H1 (cell line): ENCODE data around the gene NKAIN2. TPM values are rescaled to one million over a fixed set of nuclear protein-coding genes. Genes with fewer than 3 reads are reported as not detected.

Source experiments
- CTCF ChIA-PET: fragments of 300-600 bp; sonication (Branson Sonifier 250); formaldehyde crosslinking; loops from one replicate; lab custom pipeline; 2021; ENCODE audit not compliant: partially characterized antibody; lab: Charles Lee
- POLR2A ChIA-PET: fragments of 300-600 bp; sonication (Branson Sonifier 250); formaldehyde crosslinking; loops from one replicate; lab custom pipeline; 2021; ENCODE audit warnings: inconsistent platforms; ENCODE audit not compliant: partially characterized antibody; lab: Charles Lee
- DNase-seq, 2 experiments: peaks; one replicate each; pipeline versions ENCODE4 v3.0.0 to v3.0.0-alpha.2; 2010 to 2022; ENCODE audit warnings: low spot score in 2 of 2, low read depth in 1 of 2, mixed read lengths in 1 of 2
- FAIRE-seq: peaks from 2 replicates; lab custom pipeline; 2011; peaks lifted over from hg19 to GRCh38; lab: Jason Lieb, UNC
- H2AFZ ChIP-seq: 2 replicates; pipeline ENCODE4 v1.8.1; 2012; ENCODE audit warnings: low read length, inconsistent platforms
- H2AK5ac ChIP-seq: 2 replicates; pipeline ENCODE4 v1.6.1; 2013; ENCODE audit warnings: low read depth, low read length
- H2BK120ac ChIP-seq: replicated peaks from 2 replicates; pipeline ENCODE3; 2013; ENCODE audit warnings: low read depth, low read length, inconsistent platforms
- H2BK12ac ChIP-seq: 2 replicates; pipeline ENCODE4 v1.6.1; 2013; ENCODE audit warnings: low read depth, low read length
- H2BK15ac ChIP-seq: 2 replicates; pipeline ENCODE4 v1.6.1; 2013; ENCODE audit warnings: low read length
- H2BK20ac ChIP-seq: 2 replicates; pipeline ENCODE4 v1.6.1; 2013; ENCODE audit warnings: low read length
- H2BK5ac ChIP-seq: 2 replicates; pipeline ENCODE4 v1.6.1; 2013; ENCODE audit warnings: low read depth, low read length
- H3K14ac ChIP-seq: 2 replicates; pipeline ENCODE4 v1.6.1; 2013; ENCODE audit warnings: inconsistent platforms; ENCODE audit not compliant: insufficient read length
- H3K18ac ChIP-seq: 2 replicates; pipeline ENCODE4 v1.6.1; 2013; ENCODE audit warnings: low read length; ENCODE audit errors: extremely low read depth
- H3K23ac ChIP-seq: 2 replicates; pipeline ENCODE4 v1.6.1; 2013; ENCODE audit warnings: inconsistent platforms; ENCODE audit not compliant: insufficient read length
- H3K23me2 ChIP-seq: 2 replicates; pipeline ENCODE4 v1.6.1; 2013; ENCODE audit warnings: low read depth, low read length
- H3K27ac ChIP-seq: 2 replicates; pipeline ENCODE4 v1.6.1; 2011; ENCODE audit warnings: low read depth, low read length, inconsistent platforms
- H3K27me3 ChIP-seq, 4 experiments: replicated peaks in 1 of 4; 1 replicate in 1 of 4; 2 replicates in 3 of 4; pipeline versions ENCODE4 v1.6.1 to v1.8.1; 2011 to 2013; ENCODE audit warnings: low read length in 3 of 4, mild to moderate bottlenecking in 3 of 4, inconsistent platforms in 2 of 4, mixed read lengths in 2 of 4, moderate library complexity in 1 of 4; ENCODE audit not compliant: control insufficient read depth in 3 of 4, insufficient read depth in 3 of 4; ENCODE audit errors: extremely low read depth in 1 of 4
- H3K36me3 ChIP-seq, 4 experiments: 2 replicates each; pipeline versions ENCODE4 v1.6.1 to v1.8.1; 2011 to 2013; ENCODE audit warnings: mild to moderate bottlenecking in 4 of 4, low read length in 3 of 4, moderate library complexity in 2 of 4, control low read depth in 1 of 4, inconsistent platforms in 1 of 4; ENCODE audit not compliant: insufficient read depth in 4 of 4, control insufficient read depth in 2 of 4
- H3K4ac ChIP-seq: replicated peaks from 2 replicates; pipeline ENCODE3; 2013; ENCODE audit warnings: low read length, low read depth, mixed read lengths, inconsistent platforms; ENCODE audit not compliant: insufficient read length
- H3K4me1 ChIP-seq, 4 experiments: replicated peaks in 1 of 4; 1 replicate in 1 of 4; 2 replicates in 3 of 4; pipeline versions ENCODE4 v1.6.1 to v1.8.1; 2011 to 2013; ENCODE audit warnings: low read length in 3 of 4, inconsistent platforms in 2 of 4, mixed read lengths in 1 of 4; ENCODE audit not compliant: insufficient read depth in 4 of 4, control insufficient read depth in 3 of 4
- H3K4me2 ChIP-seq, 2 experiments: 2 replicates each; pipeline versions ENCODE4 v1.6.1 to v1.8.1; 2011 to 2013; ENCODE audit warnings: low read depth in 2 of 2, low read length in 2 of 2, control low read depth in 1 of 2, inconsistent platforms in 1 of 2, mild to moderate bottlenecking in 1 of 2; ENCODE audit not compliant: insufficient read depth in 1 of 2
- H3K4me3 ChIP-seq, 4 experiments: fragments of 200-600, 300-600 bp in 1 of 4; sonication (generic), shearing (Covaris generic), sonication (Bioruptor Twin) in 1 of 4; 2 replicates each; pipeline versions ENCODE4 v1.5.1 to v1.8.1; 2011 to 2016; ENCODE audit warnings: low read length in 4 of 4, low read depth in 3 of 4, control low read depth in 2 of 4, inconsistent platforms in 2 of 4, mild to moderate bottlenecking in 2 of 4, mixed read lengths in 1 of 4, moderate library complexity in 1 of 4; ENCODE audit not compliant: insufficient read depth in 2 of 4; ENCODE audit errors: extremely low read depth in 1 of 4
- H3K56ac ChIP-seq: replicated peaks from 2 replicates; pipeline ENCODE3; 2013; ENCODE audit warnings: low read depth, mild to moderate bottlenecking, mixed read lengths, low read length, inconsistent platforms; ENCODE audit not compliant: insufficient read length
- H3K79me1 ChIP-seq: 2 replicates; pipeline ENCODE4 v1.6.1; 2013; ENCODE audit warnings: low read depth, low read length, control low read depth
- H3K79me2 ChIP-seq, 2 experiments: 2 replicates each; pipeline versions ENCODE4 v1.6.1 to v1.8.1; 2012 to 2013; ENCODE audit warnings: low read length in 2 of 2, mild to moderate bottlenecking in 2 of 2, inconsistent platforms in 1 of 2; ENCODE audit not compliant: insufficient read depth in 2 of 2, control insufficient read depth in 1 of 2
- H3K9ac ChIP-seq, 4 experiments: replicated peaks in 1 of 4; 1 replicate in 1 of 4; 2 replicates in 3 of 4; pipeline versions ENCODE4 v1.6.1 to v1.8.1; 2011 to 2013; ENCODE audit warnings: low read depth in 3 of 4, low read length in 3 of 4, control low read depth in 2 of 4, mild to moderate bottlenecking in 2 of 4, moderate library complexity in 2 of 4, inconsistent platforms in 1 of 4; ENCODE audit errors: extremely low read depth in 1 of 4
- H3K9me3 ChIP-seq, 2 experiments: 2 replicates each; pipeline versions ENCODE4 v1.6.1 to v1.8.1; 2012 to 2013; ENCODE audit warnings: mild to moderate bottlenecking in 2 of 2, moderate library complexity in 2 of 2, control low read depth in 1 of 2, inconsistent platforms in 1 of 2, low read depth in 1 of 2, low read length in 1 of 2, mixed read lengths in 1 of 2; ENCODE audit not compliant: insufficient read depth in 2 of 2
- H4K20me1 ChIP-seq, 2 experiments: replicated peaks in 1 of 2; 2 replicates each; pipeline versions ENCODE3 to v1.8.1; 2011 to 2013; ENCODE audit warnings: inconsistent platforms in 2 of 2, low read length in 2 of 2, mild to moderate bottlenecking in 1 of 2; ENCODE audit not compliant: insufficient read depth in 2 of 2, control insufficient read depth in 1 of 2
- H4K5ac ChIP-seq: 2 replicates; pipeline ENCODE4 v1.6.1; 2013; ENCODE audit warnings: low read length, low read depth, mixed read lengths, inconsistent platforms; ENCODE audit not compliant: insufficient read length
- H4K8ac ChIP-seq: 2 replicates; pipeline ENCODE4 v1.8.0; 2013; ENCODE audit warnings: mild to moderate bottlenecking, moderate library complexity, low read length, inconsistent platforms; ENCODE audit not compliant: insufficient read depth; ENCODE audit errors: extremely low read depth
- H4K91ac ChIP-seq: replicated peaks from 2 replicates; pipeline ENCODE3; 2013; ENCODE audit warnings: low read length, mixed read lengths, inconsistent platforms; ENCODE audit not compliant: insufficient read length
- CHD1 ChIP-seq: IDR thresholded peaks from 2 replicates; pipeline ENCODE4 v1.6.1; 2012; ENCODE audit warnings: low read depth, low read length, improper control_type of control experiment
- CHD2 ChIP-seq: IDR thresholded peaks from 2 replicates; pipeline ENCODE4 v1.6.1; 2012; ENCODE audit warnings: low read length, improper control_type of control experiment
- EGR1 ChIP-seq: IDR thresholded peaks from 2 replicates; pipeline ENCODE4 v1.6.1; 2011; ENCODE audit warnings: low read depth, low read length, borderline replicate concordance
- FOSL1 ChIP-seq: IDR thresholded peaks from 2 replicates; pipeline ENCODE4 v1.6.1; 2011; ENCODE audit warnings: mild to moderate bottlenecking, low read depth, low read length, moderate library complexity; ENCODE audit not compliant: insufficient read depth
- JUND ChIP-seq: IDR thresholded peaks from 2 replicates; pipeline ENCODE4 v1.6.1; 2011; ENCODE audit warnings: mild to moderate bottlenecking, improper control_type of control experiment, low read length
- PHF8 ChIP-seq: fragments of 200-600 bp; sonication (generic); conservative IDR thresholded peaks from 2 replicates; pipeline ENCODE4 v1.7.1; 2012; ENCODE audit warnings: low read depth, mild to moderate bottlenecking, inconsistent platforms, low read length, moderate library complexity
- RAD21 ChIP-seq, 2 experiments: IDR thresholded peaks in 1 of 2; conservative IDR thresholded peaks in 1 of 2; 2 replicates each; pipeline ENCODE4 v1.6.1; 2011; ENCODE audit warnings: low read depth in 2 of 2, low read length in 2 of 2, improper control_type of control experiment in 1 of 2, inconsistent platforms in 1 of 2, mild to moderate bottlenecking in 1 of 2, moderate library complexity in 1 of 2
- SAP30 ChIP-seq: fragments of 300-600 bp; sonication (generic); IDR thresholded peaks from 2 replicates; pipeline ENCODE4 v1.7.1; 2012; ENCODE audit warnings: low read length, moderate library complexity, mild to moderate bottlenecking, inconsistent platforms; ENCODE audit not compliant: insufficient read depth, insufficient replicate concordance
- TAF7 ChIP-seq: optimal IDR thresholded peaks from 2 replicates; pipeline ENCODE3; 2011; ENCODE audit warnings: low read depth, mild to moderate bottlenecking, inconsistent platforms, low read length, moderate library complexity, borderline replicate concordance
- YY1 ChIP-seq: IDR thresholded peaks from 2 replicates; pipeline ENCODE4 v1.6.1; 2011; ENCODE audit warnings: low read depth, mild to moderate bottlenecking, low read length
- WGBS, 2 experiments: shearing (Covaris generic) in 1 of 2; methylation state at CpG; one replicate each; pipeline versions ENCODE4 v1.1.6 to v1.1.7; 2013 to 2015; ENCODE audit warnings: low lambda C conversion rate in 2 of 2, mixed read lengths in 2 of 2, inconsistent platforms in 1 of 2, low coverage in 1 of 2, missing lambda C conversion rate in 1 of 2; ENCODE audit not compliant: insufficient replicate concordance in 2 of 2, insufficient coverage in 1 of 2, insufficient read length in 1 of 2; ENCODE audit errors: extremely low coverage in 1 of 2, missing lambda C conversion rate in 1 of 2; 5-methylcytosine and 5-hydroxymethylcytosine counted together
- polyA plus RNA-seq, 7 experiments: library from polyadenylated mRNA; depleted of rRNA in 3 of 7; stranded (reverse) in 5 of 7; unstranded in 2 of 7; fragments of >200 nt in 5 of 7; fragments of 200-250 nt in 2 of 7; gene quantifications; 1 replicate in 5 of 7; 2 replicates in 1 of 7; 4 replicates in 1 of 7; pipeline versions ENCODE4 v1.2.1 to v1.2.3, GENCODE V29; 2011 to 2013; ENCODE audit warnings: missing spikeins in 2 of 7, mixed read lengths in 2 of 7
- total RNA-seq: library from RNA; stranded (reverse); fragmentation: NEBNext Ultra II Directional; extraction: Animal tissue kit (Norgen Biotek cat#: 25700); gene quantifications from 2 replicates; pipeline ENCODE4 v1.2.1, GENCODE V29; 2021
- TF ChIP-seq, protein P1 (sequence below): IDR thresholded peaks from 2 replicates; pipeline ENCODE4 v1.6.1; 2011; ENCODE audit warnings: low read depth, mild to moderate bottlenecking, low read length; ENCODE audit not compliant: insufficient read depth
- TF ChIP-seq, protein P2 (sequence below): IDR thresholded peaks from 2 replicates; pipeline ENCODE4 v1.6.1; 2012; ENCODE audit warnings: low read length, inconsistent platforms

NKAIN2 gene
- total and polyA plus RNA-seq, 2 of the 8 experiments (the other 6 are each of a cell fraction or from before 2014, with no cell fraction given), result 0.20 to 0.34 TPM

DNA sequence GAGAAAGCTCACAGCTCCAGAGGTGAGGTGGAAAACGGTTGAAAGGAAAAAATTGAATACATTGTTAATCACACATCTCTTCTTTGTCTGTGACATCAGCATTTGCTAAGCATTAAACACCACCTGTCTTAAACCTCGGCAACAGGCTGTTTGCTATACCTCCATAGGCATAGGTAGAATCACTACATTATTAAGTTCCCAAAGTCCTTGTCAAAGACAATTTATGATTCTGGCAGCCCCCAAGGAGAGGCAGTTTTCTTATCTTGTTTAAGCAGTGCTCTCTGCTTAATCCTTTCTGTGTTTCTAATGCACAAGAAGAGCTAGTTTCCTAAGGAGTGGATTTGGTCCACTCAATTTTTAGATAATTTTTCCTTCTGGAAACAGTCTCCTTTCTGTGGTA is 249.7 kb downstream of the NKAIN2 start:
- H2BK12ac ChIP-seq, result no peak overlapping the region
- no peaks in the 10 kb centered on the region for H3K4me1 ChIP-seq
- no peak overlapping the region for H2BK5ac ChIP-seq
- H3K23ac ChIP-seq, result no peak overlapping the region
- ChIA-PET CTCF (interaction anchor here (1.5 kb wide), 1 partner anchor 13 kb away, joined by 3 read pairs; no protein-coding TSS in a partner anchor), POLR2A (no interaction called here)
- H3K23me2 ChIP-seq, result no peaks in the 10 kb centered on the region
- H3K27me3 ChIP-seq, result no peaks in the 10 kb centered on the region
- H2AK5ac ChIP-seq, result no peak overlapping the region
- no peaks in the 10 kb centered on the region for H4K20me1 ChIP-seq
- DNase-seq (no peak), FAIRE-seq (no peak)
- no peak overlapping the region for H3K9ac ChIP-seq
- no peaks in the 10 kb centered on the region for H3K36me3 ChIP-seq
- H4K91ac ChIP-seq, result no peak overlapping the region
- H4K8ac ChIP-seq, result no peak overlapping the region
- H3K4me2 ChIP-seq, result no peak overlapping the region
- H3K56ac ChIP-seq, result no peak overlapping the region
- H2BK15ac ChIP-seq, result no peak overlapping the region
- H2AFZ ChIP-seq, result no peak overlapping the region
- H3K9me3 ChIP-seq, result no peaks in the 10 kb centered on the region
- no peak overlapping the region for H3K18ac ChIP-seq
- no peak overlapping the region for H3K4ac ChIP-seq
- 69% methylated on average over 2 of the region's 2 CpGs; no CpG with 5 or more reads in 1 of the 2 experiments for WGBS, 2 experiments
- H3K79me2 ChIP-seq, result no peaks in the 10 kb centered on the region
- H4K5ac ChIP-seq, result no peak overlapping the region
- no peak overlapping the region for H2BK120ac ChIP-seq
- H3K4me3 ChIP-seq, result no peak overlapping the region
- H2BK20ac ChIP-seq, result no peak overlapping the region
- no peaks in the 10 kb centered on the region for H3K79me1 ChIP-seq
- H3K14ac ChIP-seq, result no peak overlapping the region
- no peak overlapping the region for H3K27ac ChIP-seq
- TF ChIP-seq, protein P1, sequence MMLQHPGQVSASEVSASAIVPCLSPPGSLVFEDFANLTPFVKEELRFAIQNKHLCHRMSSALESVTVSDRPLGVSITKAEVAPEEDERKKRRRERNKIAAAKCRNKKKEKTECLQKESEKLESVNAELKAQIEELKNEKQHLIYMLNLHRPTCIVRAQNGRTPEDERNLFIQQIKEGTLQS, result no peak
- TF ChIP-seq CHD2 (no peak), JUND (no peak), RAD21 (IDR thresholded peaks at IDR 0.05 in 1 of 2, conservative IDR thresholded peaks at IDR 0.05 in 1 of 2; ENCODE audit: low read depth in 2 of 2, low read length in 2 of 2) (no peak), TAF7 (no peak), PHF8 (no peak), FOSL1 (no peak), SAP30 (no peak), EGR1 (no peak), YY1 (no peak), CHD1 (no peak)
- TF ChIP-seq, protein P2, sequence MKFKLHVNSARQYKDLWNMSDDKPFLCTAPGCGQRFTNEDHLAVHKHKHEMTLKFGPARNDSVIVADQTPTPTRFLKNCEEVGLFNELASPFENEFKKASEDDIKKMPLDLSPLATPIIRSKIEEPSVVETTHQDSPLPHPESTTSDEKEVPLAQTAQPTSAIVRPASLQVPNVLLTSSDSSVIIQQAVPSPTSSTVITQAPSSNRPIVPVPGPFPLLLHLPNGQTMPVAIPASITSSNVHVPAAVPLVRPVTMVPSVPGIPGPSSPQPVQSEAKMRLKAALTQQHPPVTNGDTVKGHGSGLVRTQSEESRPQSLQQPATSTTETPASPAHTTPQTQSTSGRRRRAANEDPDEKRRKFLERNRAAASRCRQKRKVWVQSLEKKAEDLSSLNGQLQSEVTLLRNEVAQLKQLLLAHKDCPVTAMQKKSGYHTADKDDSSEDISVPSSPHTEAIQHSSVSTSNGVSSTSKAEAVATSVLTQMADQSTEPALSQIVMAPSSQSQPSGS, result no peak
